ENCODE results near the gene TMEM151B. TPM values are rescaled to one million over a fixed set of nuclear protein-coding genes. Genes with fewer than 3 reads are reported as not detected.
"Not testable (repeated sequence)": the region's sequence is repeated elsewhere in the genome, so short reads cannot be mapped to it uniquely, and the experiment has no call there.

The TMEM151B gene
- total and polyA plus RNA-seq, 9 donors: 0.09 to 0.48 (median 0.30) TPM

DNA sequence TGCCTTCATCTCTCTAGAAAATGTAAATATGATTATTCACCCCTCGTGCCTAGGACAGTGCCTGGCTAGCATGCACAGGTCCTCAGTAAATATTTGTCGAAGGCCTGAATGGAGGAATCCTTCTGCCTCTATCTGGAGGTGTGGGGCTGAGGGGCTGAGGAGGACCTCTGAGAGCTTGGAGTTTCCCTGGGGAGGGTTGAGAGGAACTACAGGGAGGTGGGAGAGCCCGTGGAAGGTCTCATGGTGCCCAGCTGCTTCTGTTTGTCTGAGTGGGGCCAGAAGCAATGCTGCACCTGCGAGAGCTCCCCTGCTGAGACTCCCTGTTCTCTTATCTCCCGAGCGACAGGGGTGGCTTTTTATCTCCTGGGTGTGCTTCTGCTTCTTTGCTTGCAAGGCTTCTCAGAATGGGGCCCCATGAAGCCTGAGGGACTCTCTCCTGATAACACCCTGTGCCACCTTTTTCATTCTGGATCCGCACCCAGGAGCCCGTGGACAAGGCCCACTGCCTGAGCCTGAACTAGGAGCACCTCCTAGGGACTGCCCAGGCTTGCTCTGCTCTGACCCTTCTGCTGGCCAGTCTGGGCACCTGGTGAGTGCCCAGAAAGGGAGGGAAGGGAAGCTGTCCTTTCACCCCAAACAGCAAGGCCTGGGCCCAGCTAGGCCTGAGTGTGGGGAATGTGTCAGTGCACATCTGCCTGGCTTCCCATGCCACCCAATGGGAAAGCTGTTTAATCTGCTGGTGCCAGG is 44.5 kb upstream of the TMEM151B start:
- no peak overlapping the region for H3K4me3 ChIP-seq (ENCODE audit: low read length)
- no peaks in the 10 kb centered on the region for H3K27me3 ChIP-seq (ENCODE audit: control insufficient read depth, insufficient read depth, low read length)
- peaks cover 35% of the 10 kb centered on the region for H3K36me3 ChIP-seq (ENCODE audit: control insufficient read depth, insufficient read depth, low read length)
- DNase-seq: no peak
- WGBS (ENCODE audit: insufficient coverage): 85% methylated on average over 7 of the region's 8 CpGs
- peak overlapping the region; percentile 78 for H3K27ac ChIP-seq (ENCODE audit: low read length)
- no peaks in the 10 kb centered on the region for H3K9me3 ChIP-seq (replicated peaks; ENCODE audit: control insufficient read depth, low read depth, low read length)
- peaks cover 79% of the 10 kb centered on the region for H3K4me1 ChIP-seq (ENCODE audit: control insufficient read depth, insufficient read depth, low read length)

GRCh38 chr6:44226368-44227147 is 43.7 kb upstream of the TMEM151B start:
- Histone ChIP-seq H3K4me1 (ENCODE audit: control insufficient read depth, insufficient read depth, low read length) (peaks cover 70% of the 10 kb centered on the region), H3K36me3 (ENCODE audit: control insufficient read depth, insufficient read depth, low read length) (peaks cover 42% of the 10 kb centered on the region), H3K4me3 (ENCODE audit: low read length) (peak overlapping the region; percentile 5), H3K27me3 (ENCODE audit: control insufficient read depth, insufficient read depth, low read length) (no peaks in the 10 kb centered on the region), H3K9me3 (replicated peaks; ENCODE audit: control insufficient read depth, low read depth, low read length) (no peaks in the 10 kb centered on the region), H3K27ac (ENCODE audit: low read length) (peak overlapping the region; percentile 78)
- peak; percentile 60 for DNase-seq
- 12% methylated on average over 9 of the region's 15 CpGs for WGBS (ENCODE audit: insufficient coverage)

DNA sequence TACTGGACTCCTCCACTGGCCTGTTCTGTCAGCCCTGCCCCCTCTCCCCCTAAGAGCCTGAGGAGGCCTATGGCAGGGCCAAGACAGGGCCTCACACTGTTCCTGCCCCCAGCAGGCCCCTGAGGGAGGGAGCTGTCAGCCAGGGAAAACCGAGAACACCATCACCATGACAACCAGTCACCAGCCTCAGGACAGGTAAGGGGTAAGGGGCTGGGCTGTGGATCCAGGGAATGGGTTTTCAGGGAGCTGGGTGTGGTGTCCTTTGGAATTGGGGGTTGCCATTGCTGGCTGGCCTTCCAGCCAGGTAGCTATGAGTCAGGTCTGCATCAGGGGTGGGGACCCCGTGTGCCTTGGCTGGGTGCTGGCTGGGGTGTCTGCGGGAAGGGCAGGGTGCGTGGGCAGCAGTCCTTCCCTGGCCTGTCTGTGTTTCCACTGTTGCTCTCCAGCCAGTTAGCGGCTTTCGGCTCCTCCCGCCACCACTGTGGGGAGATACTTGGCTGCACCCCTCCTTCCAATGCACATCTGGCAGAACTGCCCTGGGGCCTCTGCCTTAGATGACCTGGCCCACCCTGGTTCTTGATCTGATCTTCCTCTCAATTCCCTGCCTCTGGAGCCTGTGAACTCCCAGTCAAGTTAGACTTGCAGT is 43.0 kb upstream of the TMEM151B start:
- peak overlapping the region; percentile 5 for H3K4me3 ChIP-seq (ENCODE audit: low read length)
- no peaks in the 10 kb centered on the region for H3K27me3 ChIP-seq (ENCODE audit: control insufficient read depth, insufficient read depth, low read length)
- peak overlapping the region; percentile 78 for H3K27ac ChIP-seq (ENCODE audit: low read length)
- WGBS (ENCODE audit: insufficient coverage): 44% methylated on average over 6 of the region's 7 CpGs
- H3K36me3 ChIP-seq (ENCODE audit: control insufficient read depth, insufficient read depth, low read length): peaks cover 48% of the 10 kb centered on the region
- peaks cover 63% of the 10 kb centered on the region for H3K4me1 ChIP-seq (ENCODE audit: control insufficient read depth, insufficient read depth, low read length)
- DNase-seq: peak; percentile 59
- H3K9me3 ChIP-seq (replicated peaks; ENCODE audit: control insufficient read depth, low read depth, low read length): no peaks in the 10 kb centered on the region

DNA sequence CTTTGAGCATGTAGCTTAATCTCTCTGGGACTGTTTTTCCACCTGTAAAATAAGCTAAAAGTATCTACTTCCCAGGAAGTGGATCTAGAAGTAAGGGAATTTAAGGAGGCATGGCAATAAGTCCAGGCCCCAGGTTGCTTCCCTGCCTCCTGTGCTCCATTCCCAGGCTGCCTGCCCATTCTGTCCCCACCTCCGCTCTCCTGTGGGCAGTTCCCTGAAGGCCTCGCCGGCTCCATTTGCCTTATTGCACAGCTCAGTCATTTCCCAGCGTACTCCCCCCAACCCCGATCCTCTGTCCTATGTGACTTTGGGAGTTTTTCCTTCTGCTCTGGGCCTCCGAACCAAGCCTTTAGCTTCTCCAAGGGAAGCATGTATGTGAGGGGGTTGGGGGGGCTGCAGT is 42.2 kb upstream of the TMEM151B start:
- no peak for DNase-seq
- Histone ChIP-seq H3K4me3 (ENCODE audit: low read length) (no peak overlapping the region), H3K27me3 (ENCODE audit: control insufficient read depth, insufficient read depth, low read length) (no peaks in the 10 kb centered on the region), H3K9me3 (replicated peaks; ENCODE audit: control insufficient read depth, low read depth, low read length) (no peaks in the 10 kb centered on the region), H3K27ac (ENCODE audit: low read length) (no peak overlapping the region), H3K4me1 (ENCODE audit: control insufficient read depth, insufficient read depth, low read length) (peaks cover 59% of the 10 kb centered on the region), H3K36me3 (ENCODE audit: control insufficient read depth, insufficient read depth, low read length) (peaks cover 55% of the 10 kb centered on the region)
- 100% methylated on average over 1 of the region's 6 CpGs for WGBS (ENCODE audit: insufficient coverage)

- H3K36me3 ChIP-seq (ENCODE audit: control insufficient read depth, insufficient read depth, low read length): peaks cover 57% of the 10 kb centered on the region
- no peak overlapping the region for H3K4me3 ChIP-seq (ENCODE audit: low read length)
- no peaks in the 10 kb centered on the region for H3K27me3 ChIP-seq (ENCODE audit: control insufficient read depth, insufficient read depth, low read length)
- H3K9me3 ChIP-seq (replicated peaks; ENCODE audit: control insufficient read depth, low read depth, low read length): no peaks in the 10 kb centered on the region
- no peak overlapping the region for H3K27ac ChIP-seq (ENCODE audit: low read length)
- no peak for DNase-seq
- peaks cover 61% of the 10 kb centered on the region for H3K4me1 ChIP-seq (ENCODE audit: control insufficient read depth, insufficient read depth, low read length)
- WGBS (ENCODE audit: insufficient coverage): 88% methylated on average over 3 of the region's 7 CpGs
Observed at GRCh38 chr6:44228433-44228832, 41.8 kb upstream of the TMEM151B start.

DNA sequence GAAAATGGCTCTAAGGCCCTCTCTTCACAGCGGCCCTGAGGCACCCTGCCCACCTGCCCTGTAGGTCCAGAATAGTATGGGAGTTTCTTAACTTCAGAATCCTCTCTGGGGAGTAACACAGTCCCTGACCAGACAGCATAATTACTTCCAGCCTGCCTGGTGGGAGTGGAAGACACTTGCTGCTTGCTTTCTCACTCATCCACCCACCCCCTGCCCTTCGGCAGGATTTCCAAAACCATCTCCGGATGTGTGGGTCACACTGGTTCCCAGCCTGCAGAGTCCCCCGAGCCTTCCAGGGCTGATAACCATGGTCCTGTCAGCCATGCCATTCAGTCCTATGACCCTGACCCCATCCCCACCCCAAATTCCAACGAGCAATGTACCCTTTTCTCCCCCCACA is 41.4 kb upstream of the TMEM151B start:
- Histone ChIP-seq H3K27ac (ENCODE audit: low read length) (no peak overlapping the region), H3K36me3 (ENCODE audit: control insufficient read depth, insufficient read depth, low read length) (peaks cover 61% of the 10 kb centered on the region), H3K4me1 (ENCODE audit: control insufficient read depth, insufficient read depth, low read length) (peaks cover 64% of the 10 kb centered on the region), H3K9me3 (replicated peaks; ENCODE audit: control insufficient read depth, low read depth, low read length) (no peaks in the 10 kb centered on the region), H3K27me3 (ENCODE audit: control insufficient read depth, insufficient read depth, low read length) (no peaks in the 10 kb centered on the region), H3K4me3 (ENCODE audit: low read length) (no peak overlapping the region)
- DNase-seq: no peak
- WGBS (ENCODE audit: insufficient coverage): 82% methylated on average over 4 of the region's 5 CpGs

- H3K4me1 ChIP-seq (ENCODE audit: control insufficient read depth, insufficient read depth, low read length): peaks cover 64% of the 10 kb centered on the region
- no peak for DNase-seq
- no peak overlapping the region for H3K27ac ChIP-seq (ENCODE audit: low read length)
- H3K36me3 ChIP-seq (ENCODE audit: control insufficient read depth, insufficient read depth, low read length): peaks cover 64% of the 10 kb centered on the region
- 95% methylated on average over 11 of the region's 11 CpGs for WGBS (ENCODE audit: insufficient coverage)
- H3K9me3 ChIP-seq (replicated peaks; ENCODE audit: control insufficient read depth, low read depth, low read length): no peaks in the 10 kb centered on the region
- no peak overlapping the region for H3K4me3 ChIP-seq (ENCODE audit: low read length)
- H3K27me3 ChIP-seq (ENCODE audit: control insufficient read depth, insufficient read depth, low read length): no peaks in the 10 kb centered on the region
Observed at GRCh38 chr6:44229376-44230033, 40.7 kb upstream of the TMEM151B start.

DNA sequence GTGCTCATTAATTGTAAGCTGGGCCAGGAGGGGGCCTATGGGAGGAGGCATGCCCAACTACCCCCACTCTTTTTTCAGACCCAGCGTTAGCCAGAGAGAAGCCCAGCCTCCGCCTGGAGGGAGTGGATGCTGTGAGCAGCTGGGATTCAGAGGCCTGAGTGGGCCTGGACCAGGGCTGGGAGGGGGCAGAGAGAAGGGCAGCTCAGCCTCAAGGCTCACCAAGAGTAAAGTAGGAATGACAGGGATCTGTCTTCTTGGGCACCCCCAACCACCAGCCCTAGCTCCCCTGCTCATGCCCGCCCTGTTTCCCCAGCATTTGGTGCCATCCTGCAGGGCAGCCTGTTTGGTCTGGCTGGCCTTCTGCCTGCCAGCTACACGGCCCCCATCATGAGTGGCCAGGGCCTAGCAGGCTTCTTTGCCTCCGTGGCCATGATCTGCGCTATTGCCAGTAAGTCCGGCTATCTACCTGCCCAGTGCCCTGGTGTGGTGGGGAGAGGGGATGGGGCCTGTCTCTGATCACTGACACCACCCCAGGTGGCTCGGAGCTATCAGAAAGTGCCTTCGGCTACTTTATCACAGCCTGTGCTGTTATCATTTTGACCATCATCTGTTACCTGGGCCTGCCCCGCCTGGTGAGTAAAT is 40.1 kb upstream of the TMEM151B start:
- WGBS (ENCODE audit: insufficient coverage): 88% methylated on average over 1 of the region's 10 CpGs
- Histone ChIP-seq H3K4me3 (ENCODE audit: low read length) (no peak overlapping the region), H3K36me3 (ENCODE audit: control insufficient read depth, insufficient read depth, low read length) (peaks cover 70% of the 10 kb centered on the region), H3K4me1 (ENCODE audit: control insufficient read depth, insufficient read depth, low read length) (peaks cover 64% of the 10 kb centered on the region), H3K27me3 (ENCODE audit: control insufficient read depth, insufficient read depth, low read length) (no peaks in the 10 kb centered on the region), H3K27ac (ENCODE audit: low read length) (no peak overlapping the region), H3K9me3 (replicated peaks; ENCODE audit: control insufficient read depth, low read depth, low read length) (no peaks in the 10 kb centered on the region)
- no peak for DNase-seq

GRCh38 chr6:44231426-44231825 is 38.8 kb upstream of the TMEM151B start:
- not testable (repeated sequence) for H3K4me3 ChIP-seq (ENCODE audit: low read length); H3K27ac ChIP-seq (ENCODE audit: low read length); H3K27me3 ChIP-seq (ENCODE audit: control insufficient read depth, insufficient read depth, low read length); H3K9me3 ChIP-seq (replicated peaks; ENCODE audit: control insufficient read depth, low read depth, low read length); DNase-seq
- Histone ChIP-seq H3K36me3 (ENCODE audit: control insufficient read depth, insufficient read depth, low read length) (peaks cover 78% of the 10 kb centered on the region), H3K4me1 (ENCODE audit: control insufficient read depth, insufficient read depth, low read length) (peaks cover 54% of the 10 kb centered on the region)
- WGBS (ENCODE audit: insufficient coverage): 100% methylated on average over 1 of the region's 9 CpGs

Measured in muscle of leg (tissue), 11 donors.